NCI-H128 (cell line): ENCODE measurements around the gene C3orf38.
"Not testable (repeated sequence)": the region's sequence is repeated elsewhere in the genome, so short reads cannot be mapped to it uniquely, and the experiment has no call there.

ENCODE experiments used
- DNase-seq: peaks from one replicate; lab custom pipeline; 2025; ENCODE audit not compliant: unreplicated experiment; lab: John Stamatoyannopoulos, UW

The C3orf38 gene

GRCh38 chr3:88152841-88153240 lies 3.1 kb downstream of the C3orf38 start:
- no peak for DNase-seq

DNA sequence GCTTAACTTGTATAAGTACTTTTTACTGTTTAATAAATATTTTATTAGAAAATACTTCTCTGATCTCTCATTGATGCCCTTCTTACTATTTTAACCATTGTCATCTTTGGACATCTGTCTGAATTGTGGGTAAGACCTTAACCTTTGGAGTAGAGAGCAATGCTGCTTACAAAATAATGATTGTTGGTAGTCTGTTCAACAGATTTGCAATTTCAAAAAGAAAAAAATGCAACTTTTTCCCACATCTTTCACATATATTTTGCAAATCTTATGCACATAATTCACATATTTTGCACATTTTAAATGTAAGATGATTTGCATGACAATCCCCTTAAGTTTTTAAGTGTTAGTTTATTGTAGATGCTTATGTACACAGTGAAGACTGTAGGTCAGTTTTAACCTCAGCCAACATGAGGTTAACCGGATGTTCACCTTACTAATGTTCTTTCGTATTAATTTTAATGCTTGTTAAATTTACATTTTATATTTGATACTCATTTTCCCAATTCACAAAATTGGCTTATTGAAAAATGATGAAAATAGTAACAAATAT lies 16.7 kb downstream of the C3orf38 start:
- no peak for DNase-seq

- no peak for DNase-seq
Measured at GRCh38 chr3:88167173-88167572, 17.4 kb downstream of the C3orf38 start.

- no peak for DNase-seq
Measured at GRCh38 chr3:88167704-88168103, 17.9 kb downstream of the C3orf38 start.

GRCh38 chr3:88168171-88168570 lies 18.4 kb downstream of the C3orf38 start:
- DNase-seq = no peak

DNA sequence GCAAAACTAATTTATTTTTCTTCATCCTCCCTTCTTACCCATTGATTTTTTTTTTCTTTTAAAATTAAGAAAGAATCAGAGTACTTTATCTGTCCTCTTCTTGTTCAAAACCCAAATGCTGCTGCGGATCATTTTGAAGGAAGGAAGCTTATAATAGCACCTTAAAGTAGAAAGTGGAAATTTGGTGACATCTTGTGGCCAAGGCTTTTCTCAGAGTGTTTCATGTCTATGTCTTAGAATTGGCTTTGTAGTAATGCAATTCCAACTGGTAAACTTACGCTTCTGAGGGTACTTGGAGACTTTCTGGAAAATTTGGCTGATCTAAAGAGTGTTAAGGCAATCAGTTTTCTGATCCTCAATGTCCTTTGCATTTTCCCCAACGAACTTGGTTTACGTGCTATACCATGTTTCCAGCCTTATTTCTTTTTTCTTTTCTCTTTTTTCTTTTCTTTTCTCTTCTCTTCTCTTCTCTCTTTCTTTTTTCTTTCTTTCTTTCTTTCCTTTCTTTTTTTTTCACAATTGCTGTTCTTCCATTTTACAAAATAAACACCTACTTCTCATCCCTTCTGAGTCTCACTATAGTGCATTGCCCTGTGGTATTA lies 30.7 kb downstream of the C3orf38 start:
- no peak for DNase-seq

DNA sequence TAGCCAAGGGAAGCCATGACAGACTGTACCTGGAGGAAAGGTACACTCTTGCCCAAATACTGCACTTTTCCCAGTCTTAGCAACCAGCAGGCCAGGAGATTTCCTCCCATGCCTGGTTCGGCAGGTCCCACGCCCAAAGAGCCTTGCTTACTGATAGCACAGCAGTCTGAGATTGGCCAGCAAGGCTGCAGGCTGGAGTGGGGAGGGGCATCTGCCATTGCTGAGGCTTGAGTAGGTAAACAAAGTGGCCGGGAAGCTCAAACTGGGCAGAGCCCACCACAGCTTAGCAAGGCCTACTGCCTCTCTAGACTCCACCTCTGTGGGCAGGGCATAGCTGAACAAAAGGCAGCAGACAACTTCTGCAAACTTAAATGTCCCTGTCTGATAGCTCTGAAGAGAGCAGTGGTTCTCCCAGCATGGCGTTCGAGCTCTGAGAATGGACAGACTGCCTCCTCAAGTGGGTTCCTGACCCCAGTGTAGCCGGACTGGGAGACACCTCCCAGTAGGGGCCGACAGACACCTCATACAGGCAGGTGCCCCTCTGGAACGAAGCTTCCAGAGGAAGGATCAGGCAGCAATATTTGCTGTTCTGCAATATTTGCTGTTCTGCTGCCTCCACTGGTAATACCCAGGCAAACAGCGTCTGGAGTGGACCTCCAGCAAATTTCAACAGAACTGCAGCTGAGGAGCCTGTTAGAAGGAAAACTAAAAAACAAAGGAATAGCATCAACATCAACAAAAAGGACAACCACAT lies 32.6 kb downstream of the C3orf38 start:
- DNase-seq = not testable (repeated sequence)

GRCh38 chr3:88188436-88188835 lies 38.7 kb downstream of the C3orf38 start:
- no peak for DNase-seq

DNA sequence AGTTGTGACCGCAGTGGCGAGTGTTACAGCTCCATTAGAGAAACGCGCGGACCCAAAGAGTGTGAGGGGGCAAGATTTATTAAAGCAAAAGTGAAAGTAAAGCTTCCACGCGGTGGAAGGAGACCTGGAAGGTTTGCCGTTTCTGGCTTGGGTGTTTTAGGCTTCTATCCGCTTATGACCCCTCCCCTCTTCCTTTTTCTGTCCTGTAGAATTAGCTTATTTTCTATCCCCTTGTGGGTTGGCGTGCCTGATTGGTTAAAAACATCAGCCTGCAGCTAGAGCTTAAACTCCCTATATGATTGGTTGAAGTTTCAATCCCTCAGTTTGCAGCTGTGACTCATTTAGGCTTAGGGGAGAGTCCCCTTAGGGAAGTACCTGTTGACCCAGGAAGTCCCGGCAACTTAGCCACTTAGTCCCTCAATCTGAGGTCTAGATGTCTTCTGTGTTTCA lies 39.6 kb downstream of the C3orf38 start:
- no peak for DNase-seq

GRCh38 chr3:88191872-88192409 lies 42.2 kb downstream of the C3orf38 start:
- no peak for DNase-seq

- DNase-seq = no peak
Measured at GRCh38 chr3:88192631-88193030, 42.9 kb downstream of the C3orf38 start.

DNA sequence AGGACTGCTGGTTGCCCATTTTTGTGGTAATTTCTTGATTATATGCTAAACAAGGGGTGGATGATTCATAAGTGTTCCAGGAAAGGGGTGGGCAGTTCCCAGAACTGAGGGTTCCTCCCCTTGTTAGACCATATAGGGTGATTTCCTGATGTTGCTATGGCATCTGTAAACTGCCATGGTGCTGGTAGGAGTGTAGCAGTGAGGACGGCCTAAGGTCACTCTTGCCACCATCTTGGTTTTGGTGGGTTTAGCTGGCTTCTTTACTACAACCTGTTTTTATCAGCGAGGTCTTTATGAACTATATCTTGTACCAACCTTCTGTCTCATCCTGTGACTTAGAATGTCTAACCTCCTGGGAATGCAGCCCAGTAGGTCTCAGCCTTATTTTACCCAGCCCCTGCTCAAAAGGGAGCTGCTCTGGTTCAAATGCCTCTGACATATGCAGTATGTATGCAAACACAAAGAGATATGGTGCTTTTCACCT lies 46.2 kb downstream of the C3orf38 start:
- DNase-seq = no peak

DNA sequence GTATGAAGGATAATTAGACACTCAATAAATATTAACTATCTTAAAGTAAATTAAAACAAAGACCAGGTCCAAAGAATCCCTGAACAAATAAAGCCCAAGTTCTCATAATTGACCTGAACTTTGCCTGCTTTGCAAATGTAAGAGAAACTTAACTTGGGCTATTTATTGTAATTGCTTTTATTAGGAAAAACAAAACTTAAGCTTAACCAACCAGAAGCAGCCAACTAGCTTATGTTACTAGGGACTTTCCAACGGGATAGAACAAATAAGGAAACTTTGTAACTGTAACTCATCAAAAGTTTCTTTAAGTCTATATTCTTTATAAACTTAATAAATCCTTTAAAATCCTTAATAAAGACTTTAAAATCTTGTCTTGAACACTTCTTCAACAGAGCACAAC lies 48.4 kb downstream of the C3orf38 start:
- DNase-seq = no peak

- DNase-seq = no peak
Measured at GRCh38 chr3:88203642-88204055, 53.9 kb downstream of the C3orf38 start.
